Psoas muscle (tissue), 8 donors: Measurements from ENCODE around the gene NPSR1. TPM values are rescaled to one million over a fixed set of nuclear protein-coding genes. Genes with fewer than 3 reads are reported as not detected.

Source experiments
- ATAC-seq, 4 donors: fragments of 200-7000 bp; cut with Tn5 transposase; one replicate each; pipeline ENCODE4 v1.9.1; 2020; ENCODE audit warnings: moderate library complexity in 3 of 4, mild to moderate bottlenecking in 2 of 4
- DNase-seq, 2 donors: peaks; one replicate each; pipeline ENCODE4 v3.0.0-alpha.2; 2020
- H3K27ac ChIP-seq: fragments of 200-600 bp; one replicate; pipeline ENCODE4 v1.8.0; 2022
- H3K27me3 ChIP-seq, 3 donors: fragments of 200-600 bp in 1 of 3; one replicate each; pipeline versions ENCODE4 v1.6.1 to v1.8.0; 2013 to 2022; ENCODE audit warnings: low read length in 2 of 3, mild to moderate bottlenecking in 2 of 3, moderate library complexity in 1 of 3; ENCODE audit not compliant: insufficient read depth in 3 of 3
- H3K36me3 ChIP-seq, 2 donors: fragments of 200-600 bp in 1 of 2; one replicate each; pipeline versions ENCODE4 v1.6.1 to v1.8.0; 2013 to 2022; ENCODE audit warnings: low read depth in 1 of 2, mild to moderate bottlenecking in 1 of 2, moderate library complexity in 1 of 2; ENCODE audit not compliant: insufficient read depth in 1 of 2
- H3K4me1 ChIP-seq: fragments of 200-600 bp; one replicate; pipeline ENCODE4 v1.8.0; 2022
- H3K4me3 ChIP-seq: fragments of 200-600 bp; one replicate; pipeline ENCODE4 v1.8.0; 2022; ENCODE audit warnings: mild to moderate bottlenecking
- H3K9me3 ChIP-seq: fragments of 200-600 bp; one replicate; pipeline ENCODE4 v1.8.0; 2022
- WGBS, 3 donors: extraction: QIAGEN DNeasy Blood & Tissue Kit; methylation state at CpG; one replicate each; pipeline versions ENCODE4 v1.1.6 to v1.1.7; 2013; 5-methylcytosine and 5-hydroxymethylcytosine counted together
- intact Hi-C, 2 donors: fragments of 100-400 bp; cut with DNase I; formaldehyde crosslinking; loops; one replicate each; pipeline versions ENCODE4 v1.11.0 to v1.14.2; 2022
- polyA plus RNA-seq, 3 donors: library from polyadenylated mRNA; stranded (reverse); fragments of 200-250 nt; gene quantifications; one replicate each; pipeline ENCODE4 v1.2.3, GENCODE V29; 2013
- total RNA-seq, 4 donors: library from RNA; stranded (reverse); fragmentation: NEBNext Ultra II Directional in 2 of 4; extraction: Animal tissue kit (Norgen Biotek cat#: 25700) in 2 of 4; gene quantifications; one replicate each; pipeline versions ENCODE4 v1.2.1 to v1.2.4, GENCODE V29; 2021 to 2023
- TF ChIP-seq, protein P1 (sequence below): fragments of 200-600 bp; IDR thresholded peaks from one replicate; pipeline ENCODE4 v1.8.0; 2022; ENCODE audit warnings: antibody characterized with exemption
- donor health status: healthy with polysubstance abuse.
- donor health status: DM: no; HTN: no; CAD: no; lungs with moderate emphysema.
- donor health status: Bipolar disorder and iron deficiency.
- donor health status: healthy.
- donor health status: DM: yes; HTN: yes; CAD: no.
- donor health status: DM: no; HTN: no; CAD: no.
- donor health status: DM: no; HTN: no; CAD: no.
- donor health status: DM: yes; HTN: yes; CAD: no.

NPSR1 gene
- total and polyA plus RNA-seq, 7 donors = not detected

DNA sequence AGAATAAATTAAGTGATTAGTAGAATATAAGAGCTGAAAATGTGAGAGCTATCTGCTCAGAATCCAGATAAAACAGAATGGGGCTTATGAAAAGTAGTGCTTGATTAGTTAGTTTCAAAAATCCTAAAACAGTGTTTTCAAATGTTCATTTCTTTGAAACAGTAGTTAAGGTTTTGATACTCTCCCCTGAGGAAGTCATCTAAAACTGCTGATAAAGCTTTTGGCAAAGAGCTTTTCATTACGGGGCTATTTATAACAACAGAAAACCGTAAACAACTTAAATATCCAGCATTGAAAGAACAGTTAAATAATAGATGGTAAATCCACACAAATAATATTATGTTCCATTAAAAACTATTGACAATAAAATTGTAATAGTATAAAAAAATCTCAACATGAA lies 77.5 kb downstream of the NPSR1 start:
- Histone ChIP-seq H3K4me3 (no peak overlapping the region), H3K4me1 (no peaks in the 10 kb centered on the region), H3K27ac (no peak overlapping the region), H3K9me3 (no peaks in the 10 kb centered on the region), H3K36me3 (no peaks in the 10 kb centered on the region), H3K27me3 (no peaks in the 10 kb centered on the region)
- TF ChIP-seq, protein P1, sequence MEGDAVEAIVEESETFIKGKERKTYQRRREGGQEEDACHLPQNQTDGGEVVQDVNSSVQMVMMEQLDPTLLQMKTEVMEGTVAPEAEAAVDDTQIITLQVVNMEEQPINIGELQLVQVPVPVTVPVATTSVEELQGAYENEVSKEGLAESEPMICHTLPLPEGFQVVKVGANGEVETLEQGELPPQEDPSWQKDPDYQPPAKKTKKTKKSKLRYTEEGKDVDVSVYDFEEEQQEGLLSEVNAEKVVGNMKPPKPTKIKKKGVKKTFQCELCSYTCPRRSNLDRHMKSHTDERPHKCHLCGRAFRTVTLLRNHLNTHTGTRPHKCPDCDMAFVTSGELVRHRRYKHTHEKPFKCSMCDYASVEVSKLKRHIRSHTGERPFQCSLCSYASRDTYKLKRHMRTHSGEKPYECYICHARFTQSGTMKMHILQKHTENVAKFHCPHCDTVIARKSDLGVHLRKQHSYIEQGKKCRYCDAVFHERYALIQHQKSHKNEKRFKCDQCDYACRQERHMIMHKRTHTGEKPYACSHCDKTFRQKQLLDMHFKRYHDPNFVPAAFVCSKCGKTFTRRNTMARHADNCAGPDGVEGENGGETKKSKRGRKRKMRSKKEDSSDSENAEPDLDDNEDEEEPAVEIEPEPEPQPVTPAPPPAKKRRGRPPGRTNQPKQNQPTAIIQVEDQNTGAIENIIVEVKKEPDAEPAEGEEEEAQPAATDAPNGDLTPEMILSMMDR = no peak
- DNase-seq (no peak), ATAC-seq (no peak)
- WGBS, 3 donors = 10 to 11% (median 11%) methylated on average over 2 of the region's 2 CpGs
- intact Hi-C loops = no loop called here

DNA sequence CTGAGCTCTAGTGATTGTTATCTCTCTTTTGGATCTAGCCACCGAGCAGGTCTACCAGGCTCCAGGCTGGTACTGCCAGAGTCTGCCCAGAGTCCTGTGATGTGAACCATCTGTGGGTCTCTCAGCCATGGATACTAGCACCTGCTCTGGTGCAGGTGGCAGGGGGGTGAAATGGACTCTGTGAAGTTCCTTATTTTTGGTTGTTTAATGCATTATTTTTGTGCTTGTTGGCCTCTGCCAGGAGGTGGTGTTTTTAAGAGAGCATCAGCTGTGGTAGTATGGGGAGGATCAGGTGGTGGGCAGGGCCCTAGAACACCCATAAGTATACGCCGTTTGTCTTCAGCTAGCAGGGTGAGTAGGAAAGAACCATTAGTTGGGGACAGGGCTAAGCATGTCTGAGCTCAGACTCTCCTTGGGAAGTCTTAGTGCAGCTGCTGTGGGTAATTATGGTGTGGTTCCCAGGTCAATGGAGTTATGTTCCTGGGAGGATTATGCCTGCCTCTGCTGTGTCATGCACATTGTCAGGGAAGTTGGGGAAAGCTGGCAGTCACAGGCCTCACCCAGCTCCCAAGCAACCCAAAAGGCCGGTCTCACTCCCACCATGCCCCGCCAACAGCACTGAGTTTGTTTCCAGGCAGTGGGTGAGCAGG lies 81.8 kb downstream of the NPSR1 start:
- no peak overlapping the region for H3K27ac ChIP-seq
- intact Hi-C loops = no loop called here
- H3K4me1 ChIP-seq = no peaks in the 10 kb centered on the region
- H3K4me3 ChIP-seq = no peak overlapping the region
- TF ChIP-seq, protein P1 = no peak
- H3K27me3 ChIP-seq = no peaks in the 10 kb centered on the region
- DNase-seq = no peak
- ATAC-seq = no peak
- H3K36me3 ChIP-seq = no peaks in the 10 kb centered on the region
- WGBS, 3 donors = 65 to 72% (median 71%) methylated on average over 5 of the region's 5 CpGs
- H3K9me3 ChIP-seq = no peaks in the 10 kb centered on the region

DNA sequence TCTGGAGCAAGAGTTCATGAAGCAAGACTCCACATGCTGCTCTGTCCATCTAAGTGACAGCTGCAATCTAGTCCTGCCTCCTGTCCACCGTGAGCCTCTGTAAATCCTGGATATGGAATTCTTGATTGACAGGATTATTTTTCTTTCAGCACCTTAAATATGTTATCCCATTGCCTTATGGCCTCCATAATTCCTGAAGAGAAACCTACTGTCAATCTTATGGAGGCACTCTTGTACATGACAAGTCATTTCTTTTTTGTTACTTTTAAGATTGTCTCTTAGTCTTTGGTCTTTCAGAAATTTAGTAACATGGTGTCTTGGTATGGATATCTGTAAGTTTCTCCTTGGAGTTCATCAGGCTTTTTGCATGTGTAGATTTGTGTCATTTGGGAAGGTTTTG lies 82.8 kb downstream of the NPSR1 start:
- WGBS, 3 donors = 43 to 55% (median 45%) methylated on average over 1 of the region's 1 CpG
- H3K36me3 ChIP-seq = no peaks in the 10 kb centered on the region
- intact Hi-C loops = no loop called here
- TF ChIP-seq, protein P1 = no peak
- no peaks in the 10 kb centered on the region for H3K9me3 ChIP-seq
- no peak for DNase-seq
- ATAC-seq = no peak
- H3K4me1 ChIP-seq = no peaks in the 10 kb centered on the region
- no peak overlapping the region for H3K27ac ChIP-seq
- H3K27me3 ChIP-seq = no peaks in the 10 kb centered on the region
- H3K4me3 ChIP-seq = no peak overlapping the region

GRCh38 chr7:34747176-34747781 lies 89.3 kb downstream of the NPSR1 start:
- intact Hi-C loops = no loop called here
- H3K36me3 ChIP-seq = no peaks in the 10 kb centered on the region
- H3K27ac ChIP-seq = no peak overlapping the region
- 77 to 87% (median 86%) methylated on average over 8 of the region's 8 CpGs for WGBS, 3 donors
- no peak for DNase-seq
- TF ChIP-seq, protein P1 = no peak
- H3K4me3 ChIP-seq = no peak overlapping the region
- H3K9me3 ChIP-seq = no peaks in the 10 kb centered on the region
- H3K4me1 ChIP-seq = no peaks in the 10 kb centered on the region
- no peaks in the 10 kb centered on the region for H3K27me3 ChIP-seq
- no peak for ATAC-seq
